22Rv1 (cell line): ENCODE results near the gene GALNT1.

Experiments
- H3K27ac ChIP-seq: fragments of 450-650 bp; 2 replicates; pipeline ENCODE4 v1.5.1; 2017
- CTCF ChIP-seq: fragments of 450-650 bp; IDR thresholded peaks from 2 replicates; pipeline ENCODE4 v1.5.1; 2017; ENCODE audit warnings: mild to moderate bottlenecking
- ZFX ChIP-seq: fragments of 450-650 bp; IDR thresholded peaks from 2 replicates; pipeline ENCODE4 v1.6.1; 2017; ENCODE audit warnings: antibody characterized with exemption, borderline replicate concordance

Gene GALNT1

GRCh38 chr18:35633761-35634160, 52.2 kb downstream of the GALNT1 start:
- TF ChIP-seq ZFX (no peak), CTCF (no peak)

GRCh38 chr18:35634323-35634722, 52.8 kb downstream of the GALNT1 start:
- no peak for TF ChIP-seq ZFX
- no peak for TF ChIP-seq CTCF
- H3K27ac ChIP-seq = no peak overlapping the region

More at GRCh38 chr18:35633761-35634160, 52.2 kb downstream of the GALNT1 start:
- H3K27ac ChIP-seq = no peak overlapping the region

- H3K27ac ChIP-seq = no peak overlapping the region
- no peak for TF ChIP-seq ZFX
- TF ChIP-seq CTCF = no peak
These were observed 53.6 kb downstream of the GALNT1 start for GRCh38 chr18:35635170-35635569.

GRCh38 chr18:35637227-35637626, 55.7 kb downstream of the GALNT1 start:
- H3K27ac ChIP-seq = no peak overlapping the region
- TF ChIP-seq ZFX = no peak
- no peak for TF ChIP-seq CTCF

- TF ChIP-seq CTCF (no peak), ZFX (no peak)
- no peak overlapping the region for H3K27ac ChIP-seq
These were observed 57.8 kb downstream of the GALNT1 start for GRCh38 chr18:35639296-35639695.

GRCh38 chr18:35641467-35641866, 59.9 kb downstream of the GALNT1 start:
- H3K27ac ChIP-seq = no peak overlapping the region
- no peak for TF ChIP-seq CTCF
- TF ChIP-seq ZFX = no peak

- TF ChIP-seq ZFX = no peak
- TF ChIP-seq CTCF = no peak
- H3K27ac ChIP-seq = no peak overlapping the region
These were observed 60.4 kb downstream of the GALNT1 start for GRCh38 chr18:35641916-35642315.
